GM21786 (cell line): ENCODE data around the gene SLC5A2.
"Not testable (repeated sequence)": the region's sequence is repeated elsewhere in the genome, so short reads cannot be mapped to it uniquely, and the experiment has no call there.

Experiments
- ATAC-seq: cut with Tn5 transposase; IDR thresholded peaks from one replicate; pipeline ENCODE4 v1.9.1; 2021; ENCODE audit not compliant: unreplicated experiment

The SLC5A2 gene

GRCh38 chr16:31525113-31525512 lies 42.2 kb downstream of the SLC5A2 start:
- ATAC-seq: no peak

GRCh38 chr16:31527734-31528274 lies 44.9 kb downstream of the SLC5A2 start, which contains the start of gene AHSP:
Gene AHSP, plus strand, starts transcription at chr16:31527900. Its CDS starts 240 bp downstream, at chr16:31528140.
- ATAC-seq: no peak

GRCh38 chr16:31528523-31529107 lies 45.7 kb downstream of the SLC5A2 start:
- ATAC-seq: no peak

- ATAC-seq: no peak
These were observed 46.4 kb downstream of the SLC5A2 start for GRCh38 chr16:31529108-31529936.

- no peak for ATAC-seq
These were observed 47.0 kb downstream of the SLC5A2 start for GRCh38 chr16:31529937-31530312.

- ATAC-seq: no peak
These were observed 47.5 kb downstream of the SLC5A2 start for GRCh38 chr16:31530405-31530804.

- no peak for ATAC-seq
These were observed 48.2 kb downstream of the SLC5A2 start for GRCh38 chr16:31531096-31531495.

- no peak for ATAC-seq
These were observed 49.2 kb downstream of the SLC5A2 start for GRCh38 chr16:31532120-31532519.

GRCh38 chr16:31532896-31533295 lies 50.0 kb downstream of the SLC5A2 start:
- no peak for ATAC-seq

GRCh38 chr16:31535737-31536136 lies 52.8 kb downstream of the SLC5A2 start:
- no peak for ATAC-seq

GRCh38 chr16:31536804-31537361 lies 54.0 kb downstream of the SLC5A2 start:
- ATAC-seq: no peak

- ATAC-seq: no peak
These were observed 54.7 kb downstream of the SLC5A2 start for GRCh38 chr16:31537362-31538242.

- ATAC-seq: not testable (repeated sequence)
These were observed 55.3 kb downstream of the SLC5A2 start for GRCh38 chr16:31538243-31538598.

GRCh38 chr16:31539762-31540161 lies 56.8 kb downstream of the SLC5A2 start:
- ATAC-seq: not testable (repeated sequence)
